CD1c-positive myeloid dendritic cell (primary cell): ENCODE measurements around the gene LRRC55.

ENCODE experiments used
- DNase-seq: peaks from one replicate; pipeline ENCODE4 v3.0.0-alpha.2; 2016; ENCODE audit errors: extremely low spot score

Gene LRRC55, protein sequence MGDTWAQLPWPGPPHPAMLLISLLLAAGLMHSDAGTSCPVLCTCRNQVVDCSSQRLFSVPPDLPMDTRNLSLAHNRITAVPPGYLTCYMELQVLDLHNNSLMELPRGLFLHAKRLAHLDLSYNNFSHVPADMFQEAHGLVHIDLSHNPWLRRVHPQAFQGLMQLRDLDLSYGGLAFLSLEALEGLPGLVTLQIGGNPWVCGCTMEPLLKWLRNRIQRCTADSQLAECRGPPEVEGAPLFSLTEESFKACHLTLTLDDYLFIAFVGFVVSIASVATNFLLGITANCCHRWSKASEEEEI

DNA sequence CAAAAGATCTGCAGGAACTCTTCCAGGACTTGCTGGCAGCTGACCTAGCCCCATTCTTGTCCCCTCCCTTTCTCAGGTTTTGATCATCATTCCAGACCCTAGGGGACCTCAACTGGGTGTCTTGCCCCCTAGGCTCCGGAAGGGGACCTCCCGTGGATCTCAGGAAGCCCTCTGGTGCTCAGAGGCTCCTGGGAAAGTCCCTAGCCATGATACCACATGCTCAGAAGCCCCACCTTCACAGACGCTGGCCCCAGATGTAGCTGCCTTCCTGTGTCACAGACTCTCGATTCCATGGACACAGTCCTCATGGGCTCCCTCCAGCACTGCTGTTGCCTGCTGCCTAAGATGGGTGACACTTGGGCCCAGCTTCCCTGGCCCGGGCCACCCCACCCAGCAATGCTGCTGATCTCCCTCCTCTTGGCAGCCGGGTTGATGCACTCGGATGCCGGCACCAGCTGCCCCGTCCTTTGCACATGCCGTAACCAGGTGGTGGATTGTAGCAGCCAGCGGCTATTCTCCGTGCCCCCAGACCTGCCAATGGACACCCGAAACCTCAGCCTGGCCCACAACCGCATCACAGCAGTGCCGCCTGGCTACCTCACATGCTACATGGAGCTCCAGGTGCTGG, at the start of gene LRRC55:
Gene LRRC55, plus strand, starts transcription at position 276 of the 628 bp plus-strand sequence. Its CDS starts 70 bp downstream, at position 346.
- no peak for DNase-seq

DNA sequence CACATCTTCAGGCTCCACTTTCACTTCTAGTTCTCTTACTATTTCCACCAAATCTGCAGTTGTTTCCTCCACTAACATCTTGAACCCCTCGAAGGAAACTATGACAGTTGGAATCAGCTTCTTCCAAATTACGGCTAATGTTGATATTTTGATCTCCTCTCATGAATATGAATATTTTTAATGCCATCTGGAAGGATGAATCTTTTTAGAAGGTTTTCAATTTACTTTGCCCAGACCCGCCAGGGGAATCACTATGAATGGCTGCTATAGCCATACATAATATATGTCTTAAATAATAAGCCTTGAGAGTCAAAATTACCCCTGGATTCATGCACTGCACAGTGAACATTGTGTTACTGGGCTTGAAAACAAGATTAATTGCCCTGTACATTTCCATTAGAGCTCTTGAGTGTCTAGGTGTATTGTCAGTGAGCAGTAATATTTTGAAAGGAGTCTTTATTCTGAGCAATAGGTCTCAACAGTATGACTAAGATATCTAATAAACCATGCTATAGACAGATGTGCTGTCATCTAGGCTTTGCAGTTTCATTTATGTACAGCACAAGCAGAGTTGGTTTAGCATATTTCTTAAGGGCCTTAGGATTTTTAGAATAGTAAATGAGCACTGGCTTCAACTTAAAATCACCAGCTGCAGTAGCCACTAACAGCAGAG, 48.3 kb upstream of the LRRC55 start:
- no peak for DNase-seq

DNA sequence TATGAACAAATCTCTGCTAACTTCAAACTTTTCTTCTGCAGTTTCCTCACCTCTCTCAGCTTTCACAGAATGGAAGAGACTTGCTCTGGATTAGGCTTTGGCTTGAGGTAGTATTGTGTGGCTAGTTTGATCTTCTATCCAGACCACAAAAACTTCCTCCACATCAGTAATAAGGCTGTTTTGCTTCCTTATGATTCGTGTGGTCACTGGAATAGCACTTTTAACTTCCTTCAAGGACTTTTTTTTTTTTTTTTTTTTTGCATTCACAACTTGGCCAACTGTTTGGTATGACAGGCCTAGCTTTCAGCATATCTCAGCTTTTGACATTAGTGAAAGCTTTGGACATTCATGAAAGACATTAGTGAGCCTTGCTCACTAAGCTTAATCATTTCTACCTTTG, 47.5 kb upstream of the LRRC55 start:
- DNase-seq = no peak

DNA sequence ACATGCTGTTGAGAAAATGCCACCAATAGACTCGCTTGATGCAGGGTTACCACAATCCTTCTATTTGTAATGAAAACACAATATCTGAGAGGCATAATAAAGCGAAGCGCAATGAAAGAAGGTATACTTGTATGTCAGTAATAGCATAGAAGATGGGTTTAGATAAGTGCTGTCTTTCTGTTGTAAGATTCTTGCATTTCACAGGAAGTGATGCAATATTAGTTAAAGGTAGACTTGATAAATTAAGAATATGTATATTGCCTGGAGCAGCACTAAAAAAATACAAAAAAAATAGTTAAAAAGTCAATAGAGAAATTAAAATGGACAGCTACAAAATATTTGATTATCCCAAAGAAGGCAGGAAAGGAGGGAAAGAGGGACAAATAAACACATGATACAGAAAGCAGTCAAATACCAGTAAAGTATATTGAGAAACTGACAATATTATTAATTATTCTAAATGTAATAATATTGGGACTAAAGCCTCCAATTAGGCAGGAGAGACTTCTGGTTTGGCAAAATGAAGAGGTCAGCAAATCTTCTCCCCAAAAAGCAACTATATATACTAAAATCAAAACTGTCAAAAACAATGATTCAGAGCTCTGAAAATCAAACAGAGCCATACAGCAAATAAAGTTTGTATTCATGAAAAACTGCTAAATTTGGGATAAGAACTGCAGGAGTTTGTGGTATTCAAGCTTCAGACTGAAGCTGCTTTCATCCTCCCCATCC, 46.6 kb upstream of the LRRC55 start:
- no peak for DNase-seq

DNA sequence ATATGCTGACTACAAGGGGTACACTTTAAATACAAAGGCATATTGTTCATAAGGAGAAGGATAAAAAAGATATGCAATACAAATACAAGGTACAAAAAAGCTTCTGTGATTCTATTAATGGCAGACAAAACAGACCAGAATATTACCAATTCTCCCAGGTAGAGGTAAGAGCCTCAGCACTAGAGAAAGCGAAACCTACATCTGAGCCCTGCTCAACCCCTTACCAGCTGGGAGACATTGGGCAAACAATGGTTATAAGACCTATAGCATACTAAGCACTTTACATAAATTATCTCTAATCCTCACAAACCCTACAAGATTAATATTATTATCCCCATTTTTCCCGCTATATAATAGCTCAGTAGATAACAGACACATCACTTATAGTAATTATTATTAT, 41.2 kb upstream of the LRRC55 start:
- no peak for DNase-seq

DNA sequence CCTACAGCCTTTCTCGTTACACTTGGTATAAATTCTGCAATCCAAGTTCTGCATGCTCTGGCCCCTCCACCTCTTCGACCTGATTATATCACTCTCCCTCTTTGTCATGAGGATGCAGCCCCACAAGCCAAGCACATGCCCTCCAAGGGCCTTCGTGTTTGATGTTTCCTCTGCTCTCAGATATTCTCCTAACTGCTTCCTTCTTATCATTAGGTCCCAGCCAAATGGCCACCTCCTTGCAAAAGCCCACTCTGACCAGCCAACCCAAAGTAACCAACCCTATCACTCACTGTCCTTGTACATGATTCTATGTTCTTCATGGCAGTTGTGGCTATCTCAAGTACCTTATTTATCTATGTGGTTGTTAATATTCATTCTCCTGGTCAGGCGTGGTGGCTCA, 38.3 kb upstream of the LRRC55 start:
- DNase-seq = no peak

DNA sequence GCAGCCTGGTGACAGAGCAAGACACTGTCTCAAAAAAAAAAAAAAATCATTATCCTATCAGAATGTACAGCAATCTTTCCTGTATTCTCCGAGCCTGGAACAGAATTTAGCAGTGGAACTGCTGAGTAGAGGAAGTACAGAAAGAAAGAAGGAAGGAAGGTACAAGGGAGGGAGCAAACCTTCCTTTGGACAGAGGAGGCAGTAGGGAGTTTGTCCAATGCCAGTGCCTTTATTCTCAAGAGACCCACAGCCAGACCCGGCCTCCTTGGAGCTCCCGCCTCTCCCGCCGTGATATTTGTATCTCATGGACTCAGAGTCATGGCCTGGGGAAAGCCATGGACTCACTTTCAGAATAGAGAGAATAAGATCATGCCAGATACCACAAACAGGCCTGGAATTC, 37.7 kb upstream of the LRRC55 start:
- no peak for DNase-seq

DNA sequence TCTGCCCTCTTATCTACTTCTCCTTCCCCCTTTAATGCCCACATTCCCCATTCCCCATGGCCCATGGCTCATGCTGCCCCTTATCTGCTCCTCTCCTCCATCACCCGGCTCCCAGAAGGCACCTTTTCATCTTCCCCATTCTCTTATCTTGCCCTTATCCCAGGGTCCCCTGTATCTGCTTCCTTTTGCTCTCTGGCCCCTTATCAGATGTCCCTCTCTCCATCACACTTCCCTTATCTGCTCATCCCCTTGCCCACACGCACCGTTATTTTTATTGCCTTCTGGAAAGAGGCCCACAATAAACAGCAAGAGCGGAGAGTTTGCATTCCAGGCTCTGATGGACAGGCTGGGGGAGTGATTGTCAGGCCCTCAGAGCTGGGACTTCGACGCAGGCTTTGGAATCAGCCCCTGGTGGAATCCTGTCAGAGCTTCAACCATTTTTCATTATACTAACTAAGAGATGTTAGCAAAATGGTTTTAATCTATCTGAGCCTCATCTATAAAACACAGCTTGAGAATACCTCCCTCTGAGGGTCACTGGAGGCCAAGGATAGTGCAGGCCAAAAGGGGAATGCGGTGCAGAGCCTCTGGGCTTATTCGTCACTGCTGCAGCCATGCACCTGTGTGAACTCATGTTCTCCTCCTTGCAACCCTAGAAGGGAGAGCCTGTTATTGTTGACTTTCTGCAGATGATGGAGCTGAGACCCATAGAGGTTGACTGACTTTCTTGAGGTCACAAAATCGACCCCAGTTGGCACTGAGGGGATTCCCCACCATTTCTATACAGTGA, 37.0 kb upstream of the LRRC55 start:
- no peak for DNase-seq

DNA sequence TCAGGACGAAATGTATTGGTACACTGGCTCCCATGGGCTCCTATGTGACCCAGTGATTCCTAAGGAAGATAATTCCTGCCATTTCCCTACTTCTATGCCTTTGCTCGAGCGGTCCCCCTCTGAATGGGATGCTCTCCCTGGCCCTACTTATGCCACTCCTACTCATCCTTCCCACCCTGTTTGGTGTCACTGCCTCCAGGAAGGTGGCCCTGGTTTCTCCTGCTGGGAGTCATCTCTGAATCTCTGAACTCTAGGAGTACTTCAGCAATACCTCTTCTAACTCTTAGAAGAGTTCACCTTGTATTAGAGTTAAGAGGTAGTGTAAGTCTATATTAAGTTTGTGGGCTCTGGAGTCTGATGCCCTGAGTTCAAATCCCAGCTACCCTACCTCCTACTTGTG, 35.5 kb upstream of the LRRC55 start:
- no peak for DNase-seq

DNA sequence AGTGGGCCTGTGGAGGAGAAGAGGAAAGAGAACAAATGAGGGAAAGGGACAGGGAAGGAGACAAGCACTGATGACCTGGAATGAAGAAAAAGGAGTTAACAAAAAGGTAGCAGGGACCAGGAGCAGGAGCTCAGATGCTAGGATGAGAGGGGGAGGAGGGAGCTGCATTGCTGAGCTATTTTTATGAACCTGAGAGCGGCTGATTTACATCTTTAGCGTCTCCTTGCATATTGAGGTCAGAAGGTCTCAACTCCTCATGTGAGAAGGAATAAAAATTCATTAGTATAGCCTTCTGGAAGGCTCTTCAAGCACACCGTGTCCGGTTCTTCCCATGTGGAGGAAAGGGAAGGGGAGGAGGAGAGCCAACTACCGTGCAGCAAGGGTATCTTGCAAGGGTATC, 33.1 kb upstream of the LRRC55 start:
- no peak for DNase-seq

DNA sequence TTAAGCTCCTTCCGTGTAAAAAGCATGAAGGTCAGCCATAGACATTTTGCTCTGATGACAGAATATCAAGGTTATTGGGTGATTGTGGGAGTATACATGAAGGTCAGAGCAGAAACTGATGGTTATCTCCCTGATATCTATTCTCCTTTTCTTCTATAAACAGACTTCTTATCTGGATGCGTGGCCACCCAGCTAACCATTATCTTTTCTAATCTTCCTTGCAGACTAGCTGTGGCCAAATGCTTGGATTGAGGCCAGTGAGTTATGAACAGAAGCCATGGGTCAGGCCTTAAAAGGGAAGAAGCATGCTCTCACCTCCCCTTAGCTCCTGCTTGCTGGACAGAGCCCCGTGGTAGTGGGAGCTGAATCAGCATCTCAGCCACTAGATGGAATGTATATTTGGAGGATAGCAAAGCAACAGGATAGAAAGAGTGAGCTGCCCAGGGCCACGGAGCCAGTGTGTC, 31.3 kb upstream of the LRRC55 start:
- DNase-seq = no peak

DNA sequence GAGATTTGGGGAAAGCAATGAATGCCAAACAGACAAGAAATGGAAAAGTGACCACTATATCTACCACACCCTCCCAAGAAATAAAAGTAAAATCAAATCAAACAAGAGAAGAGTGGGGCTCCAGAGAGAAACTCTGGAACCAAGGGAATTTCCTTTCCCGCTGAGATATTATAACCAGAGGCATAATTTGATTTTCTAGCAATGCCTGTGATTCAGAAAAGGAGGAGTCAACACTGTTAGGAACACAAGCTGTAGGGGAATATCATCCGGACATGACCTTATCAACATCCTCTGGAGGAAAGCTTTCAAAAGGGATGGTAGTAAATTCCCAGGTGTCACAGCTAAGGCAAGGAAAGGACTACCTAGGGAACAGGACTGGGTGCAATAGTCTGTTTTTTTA, 29.6 kb upstream of the LRRC55 start:
- no peak for DNase-seq

DNA sequence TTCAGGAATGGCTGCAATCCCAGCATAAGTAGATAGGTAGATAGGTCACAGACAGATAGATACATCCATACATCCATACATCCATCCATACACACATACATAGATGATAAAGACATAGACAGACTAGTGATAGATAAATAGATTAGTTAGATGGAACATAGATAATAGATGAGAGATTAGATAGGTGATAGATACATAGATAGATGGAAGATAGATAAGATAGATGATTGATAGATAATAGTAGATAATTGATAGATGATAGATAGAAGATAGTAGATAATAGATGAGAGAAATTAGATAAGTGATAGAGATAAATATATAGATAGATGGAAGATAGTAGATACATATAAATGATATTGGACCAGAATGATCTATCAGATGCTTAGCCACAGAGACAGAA, 28.3 kb upstream of the LRRC55 start:
- no peak for DNase-seq

DNA sequence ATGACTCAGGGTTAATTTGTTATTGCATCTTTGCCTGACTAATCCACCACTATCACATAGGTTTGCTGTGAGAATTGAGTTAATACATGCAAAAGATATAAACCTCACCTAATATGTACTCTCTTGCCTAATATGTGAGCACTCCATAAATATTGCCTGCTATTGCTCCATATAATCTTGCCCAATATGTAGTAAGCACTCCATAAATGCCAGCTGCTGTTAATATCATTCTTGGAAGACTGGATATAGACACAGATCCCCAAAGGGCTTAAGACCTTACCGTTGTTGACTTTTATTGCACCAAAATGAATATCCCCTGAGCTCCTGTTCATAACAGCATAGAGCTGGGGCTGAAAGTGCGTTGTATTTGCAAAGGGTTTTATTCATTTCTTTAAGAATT, 27.0 kb upstream of the LRRC55 start:
- no peak for DNase-seq

DNA sequence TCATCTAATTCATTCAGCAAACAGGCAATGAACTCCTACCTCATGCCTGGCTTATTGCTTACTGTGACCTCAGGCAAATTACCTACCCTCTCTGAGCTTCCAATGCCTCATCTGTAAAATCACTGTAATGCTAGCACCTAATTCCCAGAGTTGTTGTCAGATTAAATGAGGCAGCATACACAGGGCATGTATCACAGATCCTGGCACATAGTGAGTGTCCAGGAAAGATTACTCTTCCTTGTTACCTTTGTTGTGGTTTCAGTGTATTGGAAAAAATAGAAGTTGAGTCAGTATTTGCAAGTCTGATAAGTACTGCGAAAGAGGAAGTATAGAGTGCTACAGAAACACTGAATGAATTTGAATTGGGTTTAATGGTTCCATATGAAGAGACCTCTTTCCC, 26.4 kb upstream of the LRRC55 start:
- DNase-seq = no peak

DNA sequence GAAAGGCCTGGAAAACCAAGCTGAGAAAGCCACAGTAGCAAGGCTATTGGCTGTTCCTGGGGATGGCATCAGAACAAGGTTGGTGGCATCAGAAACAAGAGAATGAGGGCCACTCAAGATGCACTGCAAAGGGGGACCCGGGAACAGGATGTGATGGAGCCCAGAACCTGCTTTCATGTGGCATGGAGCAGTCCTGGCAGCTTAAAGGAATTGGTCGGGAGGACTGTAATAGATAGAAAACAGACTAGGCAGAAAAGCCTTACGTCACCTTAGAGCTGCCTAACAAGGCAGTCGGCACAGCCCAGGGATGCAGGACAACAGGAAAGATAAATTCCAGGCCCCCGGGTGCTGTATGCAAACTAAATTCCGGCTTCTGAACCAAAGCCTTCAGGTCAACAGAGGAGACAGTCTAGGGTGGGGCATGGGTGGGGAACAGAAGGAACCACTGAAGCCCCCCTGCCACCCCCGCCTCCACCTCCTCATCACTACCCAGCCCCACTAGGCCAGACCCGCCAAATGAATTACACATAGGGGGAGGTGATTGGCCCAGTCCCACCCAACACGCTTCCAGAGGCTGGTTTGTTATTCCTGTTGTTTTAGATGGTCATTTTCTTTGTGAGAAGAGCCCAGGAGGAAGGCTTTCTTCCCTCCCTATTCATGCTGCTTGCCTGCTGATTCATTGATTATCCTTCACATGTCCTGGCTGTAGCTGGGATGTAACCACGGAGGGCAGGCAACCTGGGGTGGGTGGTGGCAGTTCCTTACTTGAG, 25.7 kb upstream of the LRRC55 start:
- no peak for DNase-seq

DNA sequence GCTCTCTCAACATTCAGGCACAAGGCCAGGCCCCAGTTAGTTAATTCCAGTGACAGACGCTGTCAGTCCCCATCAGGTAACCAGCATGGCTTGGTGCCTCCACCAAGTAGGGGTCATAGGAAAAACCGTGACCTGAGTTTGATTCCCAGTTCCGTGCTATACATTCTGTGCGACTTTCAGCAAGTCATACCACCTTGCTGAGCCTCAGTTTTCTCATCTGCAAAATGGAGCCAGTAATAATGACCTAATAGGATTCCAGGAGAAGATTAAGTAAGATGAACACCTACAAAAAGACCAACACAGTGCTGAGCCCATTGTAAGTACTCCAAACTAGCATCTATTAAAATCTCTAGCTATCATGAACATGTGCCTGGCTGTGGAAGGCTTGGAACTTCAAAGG, 24.8 kb upstream of the LRRC55 start:
- DNase-seq = no peak

DNA sequence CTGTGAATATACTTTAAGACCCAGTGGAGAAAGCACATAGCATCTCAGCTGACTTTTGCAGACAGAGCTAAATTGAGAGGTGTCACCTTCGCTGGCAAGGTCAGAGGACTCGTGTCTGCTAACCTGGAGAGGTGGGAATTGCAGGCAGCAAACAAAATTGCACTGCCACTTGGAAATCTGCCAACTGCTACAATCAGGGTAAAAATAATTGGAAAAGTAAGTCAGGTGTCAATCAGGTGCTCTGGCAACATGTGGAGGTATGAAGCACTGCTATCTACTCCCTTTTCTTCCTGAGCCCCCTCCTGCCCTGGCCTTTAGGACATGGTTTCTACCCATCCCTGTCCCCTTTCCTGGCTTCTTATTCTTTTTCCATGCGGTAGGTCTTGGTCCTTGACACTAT, 24.1 kb upstream of the LRRC55 start:
- DNase-seq = no peak

DNA sequence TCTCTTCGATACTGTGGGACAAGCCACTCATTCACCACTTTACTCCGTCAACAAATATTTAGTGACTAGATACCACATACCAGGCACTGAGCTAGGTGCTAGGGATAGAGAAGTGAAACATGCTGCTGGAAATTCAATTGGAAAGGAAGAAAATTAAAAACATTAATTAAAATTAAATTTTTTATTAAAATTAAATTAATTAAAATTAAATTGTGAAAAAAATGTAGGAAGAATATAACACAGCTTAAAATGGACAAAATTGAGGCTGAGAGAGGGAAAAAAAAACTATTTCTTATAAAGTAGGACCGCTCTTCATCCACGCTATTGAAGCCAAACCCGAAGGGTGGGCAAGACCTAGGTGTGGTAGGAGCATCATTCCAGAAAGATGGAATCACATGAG, 23.6 kb upstream of the LRRC55 start:
- DNase-seq = no peak

DNA sequence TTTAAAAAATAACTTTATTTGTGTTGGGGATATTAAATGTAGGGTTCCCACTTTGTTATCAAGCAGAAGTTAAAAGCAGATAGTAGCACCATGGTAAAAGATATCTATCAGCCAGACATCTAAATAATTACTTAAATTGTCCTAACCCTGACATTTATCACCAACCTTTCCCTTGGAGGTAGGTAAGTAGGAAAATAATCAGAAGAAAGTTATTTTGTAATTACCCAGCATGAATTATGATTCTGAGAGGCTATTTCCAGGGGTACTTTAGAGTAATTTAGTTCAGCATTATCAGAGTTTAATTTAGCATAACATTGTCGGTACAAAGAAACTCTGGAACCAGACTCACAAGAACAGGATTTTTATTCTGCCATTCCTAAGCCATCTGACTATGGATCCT, 23.2 kb upstream of the LRRC55 start:
- no peak for DNase-seq

DNA sequence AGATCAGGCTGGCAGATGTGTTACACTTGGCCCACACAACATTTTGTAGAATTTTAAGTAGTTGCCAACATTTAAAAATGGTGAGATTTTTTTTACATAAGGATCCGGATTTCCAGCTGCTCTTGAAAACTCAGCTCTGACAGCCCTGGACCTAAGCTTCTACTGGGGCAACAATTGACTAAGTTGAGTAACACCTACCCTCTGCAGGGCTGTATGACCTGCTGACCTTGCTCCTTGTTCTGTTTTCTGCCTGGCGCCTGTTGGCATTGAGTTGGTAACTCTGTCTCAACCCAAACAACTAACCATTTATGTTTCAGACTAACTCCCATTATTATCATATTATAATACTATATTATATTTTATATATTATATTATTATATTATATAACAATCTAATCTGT, 21.1 kb upstream of the LRRC55 start:
- DNase-seq = no peak
